ENCODE measurements around the gene CRISP2.

The CRISP2 gene

DNA sequence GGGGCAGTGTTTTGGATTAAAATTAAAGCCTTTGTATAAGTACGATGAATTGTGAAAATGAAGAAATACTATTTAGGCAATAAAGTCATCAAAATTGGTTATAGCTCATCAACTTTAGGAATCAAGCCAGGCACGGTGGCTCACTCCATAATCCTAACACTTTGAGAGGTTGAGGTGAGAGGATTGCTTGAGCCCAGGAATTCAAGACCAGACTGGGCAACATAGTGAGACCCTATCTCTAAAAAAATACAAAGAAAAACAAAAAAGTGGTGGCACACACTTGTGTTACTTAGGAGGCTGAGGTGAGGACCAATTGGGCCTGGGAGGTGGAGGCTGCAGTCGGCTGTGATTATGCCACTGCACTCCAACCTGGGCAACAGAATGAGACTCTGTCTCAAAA lies 68.2 kb downstream of the CRISP2 start:
- Mint-ChIP-seq H3K4me3 (no peak overlapping the region), H3K36me3 (ENCODE audit: low read depth) (no peaks in the 10 kb centered on the region), H3K4me1 (ENCODE audit: low read depth) (no peaks in the 10 kb centered on the region), H3K9me3 (no peaks in the 10 kb centered on the region), H3K27me3 (no peaks in the 10 kb centered on the region), H3K27ac (no peak overlapping the region)
